B cell (primary cell): Measurements from ENCODE around the gene ZXDB.

Source experiments
- CTCF ChIP-seq: fragments of 200-600 bp; IDR thresholded peaks from one replicate; pipeline ENCODE4 v1.8.0; 2022; ENCODE audit warnings: antibody characterized with exemption, mild to moderate bottlenecking
- EZH2 ChIP-seq: IDR thresholded peaks from 2 replicates; pipeline ENCODE4 v1.6.1; 2012; ENCODE audit warnings: borderline replicate concordance, low read depth, mild to moderate bottlenecking, moderate library complexity, low read length; ENCODE audit not compliant: insufficient read depth, poor library complexity, severe bottlenecking

- TF ChIP-seq CTCF (no peak), EZH2 (no peak)
Measured at GRCh38 chrX:57565198-57565597, 26.6 kb upstream of the ZXDB start.
